Measurements from ENCODE around the gene TCFL5. TPM values are rescaled to one million over a fixed set of nuclear protein-coding genes. Genes with fewer than 3 reads are reported as not detected.

The TCFL5 gene
- total and polyA plus RNA-seq, 10 of the 15 experiments (the other 5 are each of a cell fraction or from before 2014, with no cell fraction given) = 0.48 to 8.1 (median 3.8) TPM

GRCh38 chr20:62839261-62839660, 22.4 kb downstream of the TCFL5 start:
- H3K4me2 ChIP-seq (ENCODE audit: control insufficient read depth, insufficient read depth) = no peak overlapping the region
- H3K79me2 ChIP-seq (ENCODE audit: control insufficient read depth, insufficient read depth, low read length) = no peaks in the 10 kb centered on the region
- H2AFZ ChIP-seq (ENCODE audit: control insufficient read depth, low read depth, low read length) = no peak overlapping the region
- RAD21 ChIA-PET (ENCODE audit: unreplicated experiment) = no interaction called here
- ATAC-seq (no peak), FAIRE-seq (no peak), DNase-seq (ENCODE audit: low read depth, low spot score) (no peak)
- no peaks in the 10 kb centered on the region for H3K36me3 ChIP-seq (ENCODE audit: control insufficient read depth in 2 of 2, insufficient read depth in 2 of 2, low read length in 1 of 2)
- BruUV-seq (replicated peaks) = no TSS peak
- SMC1A ChIA-PET (ENCODE audit: uncharacterized antibody, unreplicated experiment) = no interaction called here
- H3K9ac ChIP-seq (ENCODE audit: control insufficient read depth, insufficient read depth, low read length) = no peak overlapping the region
- in situ Hi-C loops (cut with MboI) = no loop called here
- no peak overlapping the region for H3K27ac ChIP-seq (ENCODE audit: control insufficient read depth, insufficient read depth)
- no peaks in the 10 kb centered on the region for H3K9me3 ChIP-seq (replicated peaks; ENCODE audit: control insufficient read depth, insufficient read depth, low read length)
- no peaks in the 10 kb centered on the region for H4K20me1 ChIP-seq (ENCODE audit: control insufficient read depth, insufficient read depth)
- TF ChIP-seq ZNF217 (IDR thresholded peaks at IDR 0.05) (no peak), ZBTB11 (CRISPR knock-in tag; IDR thresholded peaks at IDR 0.05) (no peak), ZSCAN29 (IDR thresholded peaks at IDR 0.05) (no peak)
- peaks cover 0 to 3% of the 10 kb centered on the region in 2 experiments; a peak in 3 of 4 replicates for H3K27me3 ChIP-seq (replicated peaks in 1 of 2; ENCODE audit: control insufficient read depth in 2 of 2, insufficient read depth in 2 of 2, low read length in 1 of 2)
- POLR2A ChIA-PET = no interaction called here
- CTCF ChIA-PET = interaction anchor here (1.0 kb wide), 1 partner anchor 54 kb away, joined by 3 read pairs; no protein-coding TSS in a partner anchor
- intact Hi-C loops (cut with micrococcal nuclease; ENCODE audit: unreplicated experiment) = no loop called here
- H3K4me3 ChIP-seq = no peak overlapping the region
- WGBS (ENCODE audit: insufficient coverage, insufficient replicate concordance, low lambda C conversion rate, missing lambda C conversion rate) = 73% methylated on average over 7 of the region's 8 CpGs
- peaks cover 6% of the 10 kb centered on the region for H3K4me1 ChIP-seq (ENCODE audit: control insufficient read depth, insufficient read depth, low read length)
